ENCODE measurements around the gene PTGES3L. TPM values are rescaled to one million over a fixed set of nuclear protein-coding genes. Genes with fewer than 3 reads are reported as not detected.
"Not testable (repeated sequence)": the region's sequence is repeated elsewhere in the genome, so short reads cannot be mapped to it uniquely, and the experiment has no call there.

The PTGES3L gene
- polyA plus RNA-seq, 1 of the 3 experiments (the other 2 are of a cell fraction): 1.4 TPM

GRCh38 chr17:42980274-42980765, 440 bp upstream of the PTGES3L start, which contains the start of gene RUNDC1 (continued):
- no peak for TF ChIP-seq USF2 (IDR thresholded peaks at IDR 0.05; ENCODE audit: borderline replicate concordance, low read depth, low read length)
- no peak for TF ChIP-seq FOSL2 (IDR thresholded peaks at IDR 0.05; ENCODE audit: borderline replicate concordance, low read depth)
- no peak for TF ChIP-seq JUND (IDR thresholded peaks at IDR 0.05)
- TF ChIP-seq YY1 (IDR thresholded peaks at IDR 0.05; ENCODE audit: low read depth): peak; percentile 95
- no peak for TF ChIP-seq NRF1 (IDR thresholded peaks at IDR 0.05; ENCODE audit: low read depth, low read length)
- TF ChIP-seq EZH2phosphoT487 (IDR thresholded peaks at IDR 0.05; ENCODE audit: borderline replicate concordance, low read depth): no peak
- no peak for TF ChIP-seq PBX3 (IDR thresholded peaks at IDR 0.05)
- TF ChIP-seq MAX (IDR thresholded peaks at IDR 0.05; ENCODE audit: low read depth): no peak

- H3K27me3 ChIP-seq (ENCODE audit: insufficient read depth); H3K27ac ChIP-seq (ENCODE audit: low read depth in 2 of 2, low read length in 1 of 2); H3K36me3 ChIP-seq (replicated peaks in 1 of 2; ENCODE audit: control insufficient read depth in 1 of 2, insufficient read depth in 2 of 2, low read length in 1 of 2); H3K4me2 ChIP-seq; H3K4me3 ChIP-seq (ENCODE audit: low read depth in 2 of 2, low read length in 1 of 2); DNase-seq; POLR2A ChIA-PET; H4K20me1 ChIP-seq (ENCODE audit: insufficient read depth); H3K9me3 ChIP-seq; H3F3A ChIP-seq (replicated peaks; ENCODE audit: insufficient read depth); H2AFZ ChIP-seq (ENCODE audit: low read depth); H3K79me2 ChIP-seq (ENCODE audit: insufficient read depth); H3K4me1 ChIP-seq (ENCODE audit: control insufficient read depth in 1 of 2, insufficient read depth in 2 of 2, low read depth in 1 of 2, low read length in 1 of 2); H3K9ac ChIP-seq; H3K9me2 ChIP-seq: not testable (repeated sequence)
- WGBS (ENCODE audit: low lambda C conversion rate): 85% methylated on average over 16 of the region's 16 CpGs
- CTCF ChIA-PET: interaction anchor here (1.2 kb wide), 1 partner anchor 22 kb away, joined by 3 read pairs; the partner anchor contains the start of gene RPL27
Observed at GRCh38 chr17:42975701-42976100, 4.2 kb downstream of the PTGES3L start.

GRCh38 chr17:42975265-42975664, 4.6 kb downstream of the PTGES3L start:
- Histone ChIP-seq H3K36me3 (replicated peaks in 1 of 2; ENCODE audit: control insufficient read depth in 1 of 2, insufficient read depth in 2 of 2, low read length in 1 of 2) (no peaks in the 10 kb centered on the region), H3K4me2 (no peak overlapping the region), H2AFZ (ENCODE audit: low read depth) (no peak overlapping the region), H3K9ac (no peak overlapping the region), H3K4me3 (ENCODE audit: low read depth in 2 of 2, low read length in 1 of 2) (no peak overlapping the region), H3K27ac (ENCODE audit: low read depth in 2 of 2, low read length in 1 of 2) (no peak overlapping the region), H3K79me2 (ENCODE audit: insufficient read depth) (peaks cover under 1% of the 10 kb centered on the region; the same call in 1 of the 2 replicates), H3K9me3 (no peaks in the 10 kb centered on the region), H3K27me3 (ENCODE audit: insufficient read depth) (no peaks in the 10 kb centered on the region), H3F3A (replicated peaks; ENCODE audit: insufficient read depth) (no peaks in the 10 kb centered on the region), H3K9me2 (no peaks in the 10 kb centered on the region), H3K4me1 (ENCODE audit: control insufficient read depth in 1 of 2, insufficient read depth in 2 of 2, low read depth in 1 of 2, low read length in 1 of 2) (peaks cover 0 to 8% of the 10 kb centered on the region in 2 experiments; a peak in 1 of 4 replicates), H4K20me1 (ENCODE audit: insufficient read depth) (no peaks in the 10 kb centered on the region)
- no peak for DNase-seq
- POLR2A ChIA-PET: no interaction called here
- CTCF ChIA-PET: no interaction called here
- WGBS (ENCODE audit: low lambda C conversion rate): 83% methylated on average over 2 of the region's 2 CpGs
- TF ChIP-seq FOXJ3 (CRISPR knock-in tag; IDR thresholded peaks at IDR 0.05) (no peak), ZBTB33 (IDR thresholded peaks at IDR 0.05; ENCODE audit: borderline replicate concordance, low read depth) (no peak), NRF1 (IDR thresholded peaks at IDR 0.05; ENCODE audit: low read depth, low read length) (no peak), EZH2phosphoT487 (IDR thresholded peaks at IDR 0.05; ENCODE audit: borderline replicate concordance, low read depth) (no peak), SIN3A (IDR thresholded peaks at IDR 0.05; ENCODE audit: borderline replicate concordance, low read depth, low read length) (no peak), RXRA (IDR thresholded peaks at IDR 0.05; ENCODE audit: borderline replicate concordance, low read depth) (no peak), CHD2 (IDR thresholded peaks at IDR 0.05; ENCODE audit: low read length, partially characterized antibody) (no peak), CTCF (IDR thresholded peaks at IDR 0.05) (no peak), IRF3 (IDR thresholded peaks at IDR 0.05; ENCODE audit: low read depth, low read length) (no peak), USF1 (IDR thresholded peaks at IDR 0.05; ENCODE audit: borderline replicate concordance, low read depth) (no peak), YY1 (IDR thresholded peaks at IDR 0.05; ENCODE audit: low read depth) (no peak), SMC3 (IDR thresholded peaks at IDR 0.05; ENCODE audit: low read depth, low read length) (no peak)
